GM18519 (cell line): Measurements from ENCODE around the gene C17orf50.
"Not testable (repeated sequence)": the region's sequence is repeated elsewhere in the genome, so short reads cannot be mapped to it uniquely, and the experiment has no call there.

Experiments used
- ATAC-seq: cut with Tn5 transposase; IDR thresholded peaks from one replicate; pipeline ENCODE4 v1.9.1; 2021; ENCODE audit warnings: mild to moderate bottlenecking, moderate library complexity; ENCODE audit not compliant: unreplicated experiment, low FRiP score

The C17orf50 gene

GRCh38 chr17:35750526-35751395 lies 9.9 kb upstream of the C17orf50 start:
- no peak for ATAC-seq

GRCh38 chr17:35751541-35751940 lies 9.1 kb upstream of the C17orf50 start:
- not testable (repeated sequence) for ATAC-seq

GRCh38 chr17:35752471-35752870 lies 8.2 kb upstream of the C17orf50 start:
- no peak for ATAC-seq

GRCh38 chr17:35752945-35753764 lies 7.5 kb upstream of the C17orf50 start, which contains the start of gene GAS2L2:
TSS of gene GAS2L2 (minus strand) at chr17:35753239. CDS start at chr17:35752850, 389 bp downstream.
- ATAC-seq = no peak

- ATAC-seq = no peak
Measured at GRCh38 chr17:35757243-35757642, 3.4 kb upstream of the C17orf50 start.

- ATAC-seq = no peak
Measured at GRCh38 chr17:35761601-35762000, 914 bp downstream of the C17orf50 start.

GRCh38 chr17:35763767-35764122 lies 3.1 kb downstream of the C17orf50 start:
- no peak for ATAC-seq

GRCh38 chr17:35764123-35764991 lies 3.7 kb downstream of the C17orf50 start:
- peak; percentile 62 for ATAC-seq

GRCh38 chr17:35765086-35765710 lies 4.5 kb downstream of the C17orf50 start:
- no peak for ATAC-seq

GRCh38 chr17:35765756-35766488 lies 5.2 kb downstream of the C17orf50 start:
- ATAC-seq = no peak

GRCh38 chr17:35766489-35766877 lies 5.8 kb downstream of the C17orf50 start:
- ATAC-seq = no peak

- no peak for ATAC-seq
Measured at GRCh38 chr17:35766903-35767510, 6.3 kb downstream of the C17orf50 start.

GRCh38 chr17:35768797-35769196 lies 8.1 kb downstream of the C17orf50 start:
- no peak for ATAC-seq

- no peak for ATAC-seq
Measured at GRCh38 chr17:35769895-35770486, 9.3 kb downstream of the C17orf50 start.

- no peak for ATAC-seq
Measured at GRCh38 chr17:35773129-35773528, 12.4 kb downstream of the C17orf50 start.

- ATAC-seq = no peak
Measured at GRCh38 chr17:35773679-35774425, 13.2 kb downstream of the C17orf50 start.

- no peak for ATAC-seq
Measured at GRCh38 chr17:35774499-35774898, 13.8 kb downstream of the C17orf50 start.

- no peak for ATAC-seq
Measured at GRCh38 chr17:35775039-35775438, 14.4 kb downstream of the C17orf50 start.
